Raji (cell line): ENCODE data around the gene ZSCAN16.
A peak's percentile ranks its signal among the peaks of the same experiment; 100 is the strongest.
"Not testable (repeated sequence)": the region's sequence is repeated elsewhere in the genome, so short reads cannot be mapped to it uniquely, and the experiment has no call there.

ENCODE experiments used
- POLR2A ChIP-seq: IDR thresholded peaks from 2 replicates; pipeline ENCODE4 v1.6.1; 2011; ENCODE audit warnings: low read depth, low read length, control low read depth; ENCODE audit not compliant: insufficient read depth

ZSCAN16 gene

GRCh38 chr6:28124350-28124970 lies at the start of gene ZSCAN16:
TSS of gene ZSCAN16 (plus strand) at chr6:28124609. CDS start at chr6:28125444, 835 bp downstream.
- peak; percentile 57 for TF ChIP-seq POLR2A

GRCh38 chr6:28078050-28078449 lies 46.4 kb upstream of the ZSCAN16 start:
- no peak for TF ChIP-seq POLR2A

- no peak for TF ChIP-seq POLR2A
Measured at GRCh38 chr6:28078836-28079235, 45.6 kb upstream of the ZSCAN16 start.

GRCh38 chr6:28080381-28080630 lies 44.1 kb upstream of the ZSCAN16 start, which contains the start of gene ZNF165:
TSS of gene ZNF165 (plus strand) at chr6:28080568. CDS start at chr6:28085481, 4,913 bp downstream.
- TF ChIP-seq POLR2A, result not testable (repeated sequence)

- TF ChIP-seq POLR2A, result peak; percentile 31
Measured at GRCh38 chr6:28080631-28081485, 43.6 kb upstream of the ZSCAN16 start.

- TF ChIP-seq POLR2A, result no peak
Measured at GRCh38 chr6:28081486-28081751, 43.0 kb upstream of the ZSCAN16 start.

- no peak for TF ChIP-seq POLR2A
Measured at GRCh38 chr6:28082939-28083338, 41.5 kb upstream of the ZSCAN16 start.

- no peak for TF ChIP-seq POLR2A
Measured at GRCh38 chr6:28089054-28089453, 35.4 kb upstream of the ZSCAN16 start.

- no peak for TF ChIP-seq POLR2A
Measured at GRCh38 chr6:28090917-28091586, 33.4 kb upstream of the ZSCAN16 start.

- TF ChIP-seq POLR2A, result peak; percentile 92
Measured at GRCh38 chr6:28104392-28105244, 19.8 kb upstream of the ZSCAN16 start.

- no peak for TF ChIP-seq POLR2A
Measured at GRCh38 chr6:28105245-28105639, 19.2 kb upstream of the ZSCAN16 start.

GRCh38 chr6:28107506-28107905 lies 16.9 kb upstream of the ZSCAN16 start:
- no peak for TF ChIP-seq POLR2A

GRCh38 chr6:28111964-28112363 lies 12.4 kb upstream of the ZSCAN16 start:
- no peak for TF ChIP-seq POLR2A

- TF ChIP-seq POLR2A, result no peak
Measured at GRCh38 chr6:28115799-28116198, 8.6 kb upstream of the ZSCAN16 start.

GRCh38 chr6:28117386-28118050 lies 6.9 kb upstream of the ZSCAN16 start:
- no peak for TF ChIP-seq POLR2A
